Retinal pigment epithelial cell (primary cell): ENCODE results near the gene C2orf81.
A peak's percentile ranks its signal among the peaks of the same experiment; 100 is the strongest.

Experiments used
- DNase-seq: peaks from one replicate; pipeline ENCODE4 v3.0.0-alpha.2; 2010; ENCODE audit warnings: low read depth
- H3K4me3 ChIP-seq: 2 replicates; pipeline ENCODE4 v1.5.1; 2011; ENCODE audit warnings: mild to moderate bottlenecking, low read length, control low read depth, moderate library complexity
- CTCF ChIP-seq: conservative IDR thresholded peaks from 2 replicates; pipeline ENCODE4 v1.5.1; 2011; ENCODE audit warnings: low read depth, low read length, control low read depth, inconsistent platforms

C2orf81 gene

GRCh38 chr2:74392449-74392743 is 29.0 kb downstream of the C2orf81 start:
- no peak for DNase-seq
- no peak overlapping the region for H3K4me3 ChIP-seq
- no peak for TF ChIP-seq CTCF

GRCh38 chr2:74391580-74392448 is 29.6 kb downstream of the C2orf81 start:
- TF ChIP-seq CTCF = peak; percentile 99
- DNase-seq = peak; percentile 70
- peak overlapping the region; percentile 77 for H3K4me3 ChIP-seq

GRCh38 chr2:74391209-74391579 is 30.2 kb downstream of the C2orf81 start:
- DNase-seq = no peak
- no peak for TF ChIP-seq CTCF
- peak overlapping the region; percentile 77 for H3K4me3 ChIP-seq

GRCh38 chr2:74390606-74391005 is 30.8 kb downstream of the C2orf81 start:
- peak overlapping the region; percentile 77 for H3K4me3 ChIP-seq
- TF ChIP-seq CTCF = no peak
- no peak for DNase-seq

GRCh38 chr2:74387346-74387745 is 34.1 kb downstream of the C2orf81 start:
- no peak overlapping the region for H3K4me3 ChIP-seq
- DNase-seq = no peak
- no peak for TF ChIP-seq CTCF

- H3K4me3 ChIP-seq = no peak overlapping the region
- DNase-seq = no peak
- no peak for TF ChIP-seq CTCF
Observed at GRCh38 chr2:74385396-74385795, 36.0 kb downstream of the C2orf81 start.

GRCh38 chr2:74384051-74384450 is 37.4 kb downstream of the C2orf81 start:
- H3K4me3 ChIP-seq = no peak overlapping the region
- TF ChIP-seq CTCF = no peak
- no peak for DNase-seq
